Hematopoietic multipotent progenitor cell treated with erythropoietin and hydrocortisone succinate and interleukin-3 and kit ligand, for 17 days (in vitro differentiated cells): ENCODE measurements around the gene ARF1.

Experiments
- DNase-seq: peaks from one replicate; pipeline ENCODE4 v3.0.0-alpha.2; 2015; ENCODE audit warnings: low spot score

Gene ARF1

GRCh38 chr1:228148196-228148861 lies 65.8 kb downstream of the ARF1 start:
- no peak for DNase-seq
